GM12891 (cell line): ENCODE data around the gene CDK5RAP2.

Source experiments
- DNase-seq: peaks from one replicate; pipeline ENCODE4 v3.0.0; 2011; ENCODE audit warnings: low spot score; ENCODE audit not compliant: insufficient read length
- FAIRE-seq: peaks from 2 replicates; lab custom pipeline; 2011; peaks lifted over from hg19 to GRCh38; lab: Jason Lieb, UNC
- PAX5 ChIP-seq: IDR thresholded peaks from 2 replicates; pipeline ENCODE4 v1.6.1; 2011; ENCODE audit warnings: low read length, moderate library complexity, mild to moderate bottlenecking; ENCODE audit not compliant: insufficient read depth, severe bottlenecking
- POLR2A ChIP-seq: IDR thresholded peaks from 2 replicates; pipeline ENCODE4 v1.6.1; 2011; ENCODE audit warnings: low read depth, low read length, control low read depth
- POLR2AphosphoS5 ChIP-seq: IDR thresholded peaks from 2 replicates; pipeline ENCODE4 v1.6.1; 2011; ENCODE audit warnings: low read depth, low read length, control low read depth
- POU2F2 ChIP-seq: IDR thresholded peaks from 2 replicates; pipeline ENCODE4 v1.6.1; 2011; ENCODE audit warnings: low read depth, mild to moderate bottlenecking, control low read depth, low read length, moderate library complexity
- SPI1 ChIP-seq: IDR thresholded peaks from 2 replicates; pipeline ENCODE4 v1.6.1; 2011; ENCODE audit warnings: low read depth, low read length, control low read depth
- TAF1 ChIP-seq: IDR thresholded peaks from 2 replicates; pipeline ENCODE4 v1.6.1; 2011; ENCODE audit warnings: low read depth, low read length, control low read depth

CDK5RAP2 gene

GRCh38 chr9:120351106-120351505 is 228.9 kb downstream of the CDK5RAP2 start:
- DNase-seq (no peak), FAIRE-seq (no peak)
- TF ChIP-seq POLR2A: no peak
- TF ChIP-seq POU2F2: no peak
- TF ChIP-seq POLR2AphosphoS5: no peak
- no peak for TF ChIP-seq TAF1
- TF ChIP-seq PAX5: no peak
- TF ChIP-seq SPI1: no peak

- no peak for TF ChIP-seq SPI1
- no peak for TF ChIP-seq POLR2A
- TF ChIP-seq POU2F2: no peak
- TF ChIP-seq PAX5: no peak
- TF ChIP-seq TAF1: no peak
- no peak for TF ChIP-seq POLR2AphosphoS5
- DNase-seq (no peak), FAIRE-seq (no peak)
Observed at GRCh38 chr9:120350596-120350995, 229.4 kb downstream of the CDK5RAP2 start.

GRCh38 chr9:120348951-120349429 is 231.0 kb downstream of the CDK5RAP2 start:
- DNase-seq (peak; percentile 46), FAIRE-seq (peak; percentile 68)
- TF ChIP-seq POLR2AphosphoS5 (no peak), SPI1 (no peak), TAF1 (no peak), POLR2A (no peak), POU2F2 (no peak), PAX5 (no peak)

- no peak for FAIRE-seq
- TF ChIP-seq POU2F2 (no peak), TAF1 (no peak), PAX5 (no peak), POLR2AphosphoS5 (no peak), POLR2A (no peak), SPI1 (no peak)
- no peak for DNase-seq
Observed at GRCh38 chr9:120345379-120345778, 234.6 kb downstream of the CDK5RAP2 start.

- FAIRE-seq (no peak), DNase-seq (no peak)
- TF ChIP-seq POU2F2 (no peak), SPI1 (no peak), TAF1 (no peak)
Observed at GRCh38 chr9:120344230-120344629, 235.7 kb downstream of the CDK5RAP2 start.

- DNase-seq (no peak), FAIRE-seq (no peak)
- TF ChIP-seq POLR2A (no peak), TAF1 (no peak), POU2F2 (no peak), POLR2AphosphoS5 (no peak), PAX5 (no peak), SPI1 (no peak)
Observed at GRCh38 chr9:120343416-120343815, 236.6 kb downstream of the CDK5RAP2 start.
